Spleen (tissue), 11 donors: Measurements from ENCODE around the gene KRT38. TPM values are rescaled to one million over a fixed set of nuclear protein-coding genes. Genes with fewer than 3 reads are reported as not detected.

ENCODE experiments used
- DNase-seq: peaks from one replicate; pipeline ENCODE4 v3.0.0-alpha.2; 2020
- H3K27ac ChIP-seq, 8 donors: fragments of 200-600 bp; sonication (generic) in 7 of 8; 1 replicate in 4 of 8; 2 replicates in 4 of 8; pipeline versions ENCODE4 v1.5.0 to v1.8.0; 2016 to 2021; ENCODE audit warnings: inconsistent platforms in 4 of 8, mild to moderate bottlenecking in 4 of 8, moderate library complexity in 1 of 8
- H3K27me3 ChIP-seq, 7 donors: fragments of 200-600 bp; sonication (generic) in 6 of 7; replicated peaks in 1 of 7; 1 replicate in 4 of 7; 2 replicates in 3 of 7; pipeline versions ENCODE4 v1.5.0 to v1.8.0; 2016 to 2021; ENCODE audit warnings: inconsistent platforms in 3 of 7, mild to moderate bottlenecking in 1 of 7
- H3K36me3 ChIP-seq, 6 donors: fragments of 200-600 bp; sonication (generic) in 5 of 6; 1 replicate in 4 of 6; 2 replicates in 2 of 6; pipeline versions ENCODE4 v1.5.0 to v1.8.0; 2016 to 2021; ENCODE audit warnings: inconsistent platforms in 2 of 6
- H3K4me1 ChIP-seq, 6 donors: fragments of 200-600 bp; sonication (generic) in 5 of 6; 1 replicate in 3 of 6; 2 replicates in 3 of 6; pipeline versions ENCODE4 v1.5.0 to v1.8.0; 2016 to 2021; ENCODE audit warnings: inconsistent platforms in 3 of 6
- H3K4me3 ChIP-seq, 8 donors: fragments of 200-600 bp; sonication (generic) in 7 of 8; 1 replicate in 4 of 8; 2 replicates in 4 of 8; pipeline versions ENCODE4 v1.5.0 to v1.8.0; 2016 to 2021; ENCODE audit warnings: inconsistent platforms in 4 of 8, mild to moderate bottlenecking in 4 of 8, moderate library complexity in 2 of 8
- H3K9me3 ChIP-seq, 8 donors: fragments of 200-600 bp; sonication (generic) in 7 of 8; 1 replicate in 4 of 8; 2 replicates in 4 of 8; pipeline versions ENCODE4 v1.5.0 to v1.8.0; 2016 to 2021; ENCODE audit warnings: inconsistent platforms in 4 of 8
- POLR2A ChIP-seq, 3 donors: fragments of 450-650 bp; IDR thresholded peaks; one replicate each; pipeline ENCODE4 v1.5.1; 2017; ENCODE audit warnings: antibody characterized with exemption in 3 of 3, mild to moderate bottlenecking in 1 of 3
- POLR2AphosphoS5 ChIP-seq, 3 donors: sonication (generic); formaldehyde crosslinking; IDR thresholded peaks; one replicate each; pipeline ENCODE4 v1.5.1; 2017; ENCODE audit warnings: antibody characterized with exemption in 3 of 3
- WGBS, 5 donors: extraction: QIAGEN DNeasy Blood & Tissue Kit in 3 of 5; methylation state at CpG; one replicate each; pipeline versions ENCODE4 v1.1.5 to v1.1.7; 2013 to 2018; 5-methylcytosine and 5-hydroxymethylcytosine counted together
- intact Hi-C: fragments of 100-400 bp; cut with DNase I; formaldehyde crosslinking; loops from one replicate; pipeline ENCODE4 v1.15.0; 2023; ENCODE audit warnings: low total_unique reads
- polyA plus RNA-seq, 3 donors: library from polyadenylated mRNA; stranded (reverse); fragments of 200-250 nt; gene quantifications; one replicate each; pipeline ENCODE4 v1.2.1, GENCODE V29; 2013
- total RNA-seq, 7 donors: library from RNA; depleted of rRNA in 3 of 7; stranded (reverse); fragments of >200 nt in 3 of 7; fragmentation: NEBNext Ultra II Directional in 4 of 7; extraction: Animal tissue kit (Norgen Biotek cat#: 25700) in 4 of 7; gene quantifications; one replicate each; pipeline versions ENCODE4 v1.1.0 to v1.2.1, GENCODE V29; 2016 to 2021
- TF ChIP-seq, protein P1 (sequence below), 11 experiments: fragments of 200-600 bp in 7 of 11; fragments of 450-650 bp in 4 of 11; sonication (generic) in 4 of 11; IDR thresholded peaks in 8 of 11; conservative IDR thresholded peaks in 3 of 11; 1 replicate in 7 of 11; 2 replicates in 4 of 11; pipeline versions ENCODE4 v1.4.0 to v1.8.0; 2016 to 2021; ENCODE audit warnings: antibody characterized with exemption in 11 of 11, inconsistent platforms in 4 of 11, mild to moderate bottlenecking in 1 of 11
- donor health status: healthy with polysubstance abuse.
- donor health status: DM: no; HTN: no; CAD: no; lungs with moderate emphysema.
- donor health status: DM: no; HTN: no; CAD: no.
- donor health status: Bipolar disorder and iron deficiency.
- donor health status: healthy.
- donor health status: DM: no; HTN: no; CAD: no.
- donor health status: DM: yes; HTN: yes; CAD: no.

KRT38 gene
- total and polyA plus RNA-seq, 10 donors = 0.26 to 0.39 TPM; not detected in 8

DNA sequence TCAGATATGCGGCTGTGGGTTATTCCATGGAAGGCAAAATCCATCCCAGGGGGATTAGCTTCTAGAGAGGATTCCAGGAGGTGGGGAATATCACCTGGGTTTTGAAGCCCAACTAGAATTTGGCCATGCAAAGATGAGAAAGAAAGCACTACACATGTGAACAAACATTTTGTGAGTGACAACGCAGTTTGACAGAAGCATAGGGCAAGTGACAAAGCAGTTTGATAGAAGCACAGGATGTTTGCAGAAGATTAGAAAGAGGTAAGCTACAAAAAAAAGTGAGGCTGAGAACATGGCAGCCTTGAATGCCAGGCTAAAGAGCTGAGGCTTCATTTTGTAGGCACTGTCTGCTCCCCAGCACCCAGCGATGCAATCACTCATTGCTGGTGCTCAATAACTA lies 12.3 kb upstream of the KRT38 start:
- Histone ChIP-seq H3K4me1 (no peaks in the 10 kb centered on the region), H3K27ac (no peak overlapping the region), H3K9me3 (peaks cover 0 to 4% (median 0%) of the 10 kb centered on the region in 8 donors), H3K4me3 (no peak overlapping the region), H3K36me3 (no peaks in the 10 kb centered on the region), H3K27me3 (peaks cover 0 to 6% (median 0%) of the 10 kb centered on the region in 7 donors)
- no peak for DNase-seq
- 77 to 94% (median 88%) methylated on average over 3 of the region's 3 CpGs for WGBS, 5 donors
- intact Hi-C loops = no loop called here
- TF ChIP-seq POLR2AphosphoS5 (IDR thresholded peaks at IDR 0.05) (no peak), POLR2A (IDR thresholded peaks at IDR 0.05) (no peak)
- TF ChIP-seq, protein P1, sequence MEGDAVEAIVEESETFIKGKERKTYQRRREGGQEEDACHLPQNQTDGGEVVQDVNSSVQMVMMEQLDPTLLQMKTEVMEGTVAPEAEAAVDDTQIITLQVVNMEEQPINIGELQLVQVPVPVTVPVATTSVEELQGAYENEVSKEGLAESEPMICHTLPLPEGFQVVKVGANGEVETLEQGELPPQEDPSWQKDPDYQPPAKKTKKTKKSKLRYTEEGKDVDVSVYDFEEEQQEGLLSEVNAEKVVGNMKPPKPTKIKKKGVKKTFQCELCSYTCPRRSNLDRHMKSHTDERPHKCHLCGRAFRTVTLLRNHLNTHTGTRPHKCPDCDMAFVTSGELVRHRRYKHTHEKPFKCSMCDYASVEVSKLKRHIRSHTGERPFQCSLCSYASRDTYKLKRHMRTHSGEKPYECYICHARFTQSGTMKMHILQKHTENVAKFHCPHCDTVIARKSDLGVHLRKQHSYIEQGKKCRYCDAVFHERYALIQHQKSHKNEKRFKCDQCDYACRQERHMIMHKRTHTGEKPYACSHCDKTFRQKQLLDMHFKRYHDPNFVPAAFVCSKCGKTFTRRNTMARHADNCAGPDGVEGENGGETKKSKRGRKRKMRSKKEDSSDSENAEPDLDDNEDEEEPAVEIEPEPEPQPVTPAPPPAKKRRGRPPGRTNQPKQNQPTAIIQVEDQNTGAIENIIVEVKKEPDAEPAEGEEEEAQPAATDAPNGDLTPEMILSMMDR (IDR thresholded peaks at IDR 0.05 in 8 of 11, conservative IDR thresholded peaks at IDR 0.05 in 3 of 11) = no peak

DNA sequence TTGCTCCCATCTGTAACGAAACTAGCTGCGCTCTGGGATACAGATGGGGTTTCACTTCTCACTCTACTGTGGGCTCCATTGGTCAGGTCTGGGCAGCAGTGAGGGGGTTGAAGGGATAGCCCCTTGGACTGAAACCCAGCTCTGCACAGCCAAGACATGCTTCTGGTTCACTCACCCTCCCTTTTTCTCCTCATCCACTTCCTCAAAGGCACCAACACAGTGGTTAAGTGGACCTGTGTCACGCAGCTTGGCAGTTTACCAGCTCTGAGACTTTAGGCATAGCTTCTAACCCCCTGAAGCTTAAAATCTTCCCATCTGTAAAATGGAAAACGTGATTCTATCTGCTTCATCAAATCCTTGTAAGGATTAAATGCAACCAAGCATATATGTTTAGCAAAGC lies 11.5 kb upstream of the KRT38 start:
- H3K36me3 ChIP-seq = no peaks in the 10 kb centered on the region
- TF ChIP-seq POLR2AphosphoS5 (IDR thresholded peaks at IDR 0.05) (no peak), POLR2A (IDR thresholded peaks at IDR 0.05) (no peak)
- intact Hi-C loops = no loop called here
- WGBS, 5 donors = 36 to 52% (median 43%) methylated on average over 4 of the region's 4 CpGs
- peaks cover 0 to 4% (median 0%) of the 10 kb centered on the region in 8 donors for H3K9me3 ChIP-seq
- no peaks in the 10 kb centered on the region for H3K4me1 ChIP-seq
- DNase-seq = no peak
- H3K27ac ChIP-seq = no peak overlapping the region
- H3K4me3 ChIP-seq = no peak overlapping the region
- peaks cover 0 to 6% (median 0%) of the 10 kb centered on the region in 7 donors for H3K27me3 ChIP-seq

DNA sequence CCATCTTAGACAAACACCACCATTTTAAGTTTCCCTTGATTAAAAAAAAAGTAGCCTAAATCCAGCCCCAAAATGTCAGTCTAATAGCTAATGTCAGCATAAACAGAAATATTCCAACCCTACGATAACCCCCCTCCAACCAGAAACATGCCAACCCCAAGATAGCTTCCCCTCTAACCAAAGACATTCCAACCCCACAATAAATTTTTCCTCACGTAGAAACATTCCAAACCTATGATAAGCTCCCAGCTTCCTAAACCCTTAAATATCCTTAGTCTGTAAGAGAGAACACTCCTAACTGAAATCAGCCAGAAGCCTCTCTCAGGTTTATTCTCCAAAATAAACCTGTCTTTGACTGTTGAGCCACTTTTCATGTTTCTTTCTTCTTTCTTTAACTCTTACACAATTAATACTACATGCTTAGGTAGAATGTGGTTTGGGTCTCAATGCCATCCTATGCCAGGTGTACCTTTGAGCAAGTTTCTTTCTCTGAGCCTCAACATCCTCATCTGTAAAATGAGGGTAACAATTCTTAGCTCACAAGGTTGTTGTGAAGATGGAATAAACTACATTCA lies 10.5 kb upstream of the KRT38 start:
- Histone ChIP-seq H3K9me3 (peaks cover 0 to 4% (median 0%) of the 10 kb centered on the region in 8 donors), H3K4me3 (no peak overlapping the region), H3K4me1 (no peaks in the 10 kb centered on the region), H3K27me3 (peaks cover 0 to 5% (median 0%) of the 10 kb centered on the region in 7 donors), H3K27ac (no peak overlapping the region), H3K36me3 (no peaks in the 10 kb centered on the region)
- WGBS, 5 donors = 74 to 98% (median 91%) methylated on average over 2 of the region's 2 CpGs
- TF ChIP-seq, protein P1 (IDR thresholded peaks at IDR 0.05 in 8 of 11, conservative IDR thresholded peaks at IDR 0.05 in 3 of 11) = no peak
- no peak for TF ChIP-seq POLR2A (IDR thresholded peaks at IDR 0.05)
- no peak for TF ChIP-seq POLR2AphosphoS5 (IDR thresholded peaks at IDR 0.05)
- DNase-seq = no peak
- intact Hi-C loops = no loop called here

DNA sequence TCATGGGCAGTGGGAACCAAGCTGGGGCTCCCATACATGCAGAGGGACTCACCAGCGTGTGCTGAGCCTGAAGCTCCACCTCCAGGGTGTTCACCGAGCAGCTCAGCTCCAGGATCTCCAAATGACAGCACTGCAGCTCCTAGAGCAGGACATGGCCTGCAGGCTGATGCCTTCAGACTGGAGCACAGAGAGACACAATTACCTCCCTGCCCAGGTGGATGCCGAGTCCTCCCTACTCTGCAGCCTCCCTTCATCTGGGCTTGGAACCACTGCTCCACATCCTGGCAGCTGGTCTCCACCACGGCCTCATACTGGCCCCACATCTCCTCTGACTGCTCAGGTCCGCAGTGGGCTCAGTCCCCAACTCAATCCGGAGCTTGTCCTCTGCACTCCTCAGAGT lies 8.2 kb upstream of the KRT38 start:
- DNase-seq = no peak
- TF ChIP-seq POLR2AphosphoS5 (IDR thresholded peaks at IDR 0.05) (no peak), POLR2A (IDR thresholded peaks at IDR 0.05) (no peak)
- TF ChIP-seq, protein P1 (IDR thresholded peaks at IDR 0.05 in 8 of 11, conservative IDR thresholded peaks at IDR 0.05 in 3 of 11) = no peak
- Histone ChIP-seq H3K4me1 (no peaks in the 10 kb centered on the region), H3K4me3 (no peak overlapping the region), H3K27ac (no peak overlapping the region), H3K9me3 (peaks cover 0 to 4% (median 0%) of the 10 kb centered on the region in 8 donors), H3K27me3 (peaks cover 0 to 21% (median 0%) of the 10 kb centered on the region in 7 donors), H3K36me3 (no peaks in the 10 kb centered on the region)
- 73 to 89% (median 80%) methylated on average over 5 to 6 of the region's 6 CpGs for WGBS, 5 donors
- intact Hi-C loops = no loop called here
